ENCODE measurements around the gene PPP1R18. TPM values are rescaled to one million over a fixed set of nuclear protein-coding genes. Genes with fewer than 3 reads are reported as not detected.
A peak's percentile ranks its signal among the peaks of the same experiment; 100 is the strongest.

Gene PPP1R18
- total and polyA plus RNA-seq, 4 donors, result 28.2 to 155 (median 66.6) TPM

- H3K4me1 ChIP-seq (ENCODE audit: control insufficient read depth in 5 of 5, insufficient read depth in 5 of 5, low read length in 5 of 5), result peaks cover 0 to 54% (median 14%) of the 10 kb centered on the region in 5 donors
- no peak for DNase-seq
These were observed 3.1 kb downstream of the PPP1R18 start for GRCh38 chr6:30683183-30683979.

GRCh38 chr6:30682143-30683117 lies 4.0 kb downstream of the PPP1R18 start:
- Histone ChIP-seq H3K9ac (ENCODE audit: insufficient read depth in 1 of 2, low read length in 2 of 2) (peak overlapping the region; percentile 16 to 40), H3K27ac (ENCODE audit: low read depth in 1 of 2, low read length in 1 of 2) (peak overlapping the region; percentile 80 to 91), H3K4me1 (ENCODE audit: control insufficient read depth in 5 of 5, insufficient read depth in 5 of 5, low read length in 5 of 5) (peaks cover 0 to 46% (median 9%) of the 10 kb centered on the region in 5 donors), H3K4me3 (peak overlapping the region; percentile 66), H3K27me3 (ENCODE audit: control insufficient read depth in 3 of 3, insufficient read depth in 3 of 3, low read length in 2 of 3) (no peaks in the 10 kb centered on the region), H3K36me3 (ENCODE audit: control insufficient read depth in 4 of 4, insufficient read depth in 4 of 4, low read length in 4 of 4) (peaks cover 0 to 19% (median 11%) of the 10 kb centered on the region in 4 donors), H3K9me3 (ENCODE audit: control insufficient read depth in 4 of 4, insufficient read depth in 3 of 4, low read length in 3 of 4) (no peaks in the 10 kb centered on the region)
- ATAC-seq (ENCODE audit: insufficient read depth, low FRiP score), result peak; percentile 27
- peak; percentile 65 to 79 (median 68) for DNase-seq
- no peak for TF ChIP-seq CTCF (IDR thresholded peaks at IDR 0.05; ENCODE audit: control extremely low read depth, extremely low read depth)
- WGBS, 2 donors, result 4 to 19% methylated on average over 10 to 11 of the region's 11 CpGs

More at GRCh38 chr6:30683183-30683979, 3.1 kb downstream of the PPP1R18 start:
- no peak for TF ChIP-seq CTCF (IDR thresholded peaks at IDR 0.05; ENCODE audit: control extremely low read depth, extremely low read depth)
- peak overlapping the region; percentile 66 for H3K4me3 ChIP-seq
- ATAC-seq (ENCODE audit: insufficient read depth, low FRiP score), result no peak
- peaks cover 0 to 19% (median 9%) of the 10 kb centered on the region in 4 donors for H3K36me3 ChIP-seq (ENCODE audit: control insufficient read depth in 4 of 4, insufficient read depth in 4 of 4, low read length in 4 of 4)
- H3K27ac ChIP-seq (ENCODE audit: low read depth in 1 of 2, low read length in 1 of 2), result peak overlapping the region; percentile 80 to 91
- H3K27me3 ChIP-seq (ENCODE audit: control insufficient read depth in 3 of 3, insufficient read depth in 3 of 3, low read length in 2 of 3), result no peaks in the 10 kb centered on the region
- peak overlapping the region; percentile 16 to 40 for H3K9ac ChIP-seq (ENCODE audit: insufficient read depth in 1 of 2, low read length in 2 of 2)
- no peaks in the 10 kb centered on the region for H3K9me3 ChIP-seq (ENCODE audit: control insufficient read depth in 4 of 4, insufficient read depth in 3 of 4, low read length in 3 of 4)
- 0 to 17% methylated on average over 7 of the region's 7 CpGs for WGBS, 2 donors

DNA sequence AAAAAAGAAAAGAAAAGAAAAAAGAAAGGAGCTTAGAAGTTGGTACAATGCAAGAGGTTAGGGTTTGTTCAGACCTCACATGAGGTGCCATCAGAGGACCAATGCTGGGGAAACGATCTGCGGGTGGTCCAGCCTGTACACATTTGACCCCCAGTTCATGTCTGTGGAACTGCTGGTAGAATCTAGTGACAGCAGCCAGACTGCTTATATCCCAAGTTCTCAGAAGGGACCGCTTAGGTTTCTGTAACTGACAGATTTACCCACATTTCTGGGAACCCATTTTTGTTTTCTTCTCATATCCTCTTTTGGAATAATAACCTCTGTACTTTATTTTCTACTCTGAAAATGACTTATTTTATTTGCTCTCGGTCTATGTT lies 4.7 kb downstream of the PPP1R18 start:
- H3K4me1 ChIP-seq (ENCODE audit: control insufficient read depth in 5 of 5, insufficient read depth in 5 of 5, low read length in 5 of 5), result peaks cover 0 to 46% (median 9%) of the 10 kb centered on the region in 5 donors
- peak overlapping the region; percentile 80 to 91 for H3K27ac ChIP-seq (ENCODE audit: low read depth in 1 of 2, low read length in 1 of 2)
- ATAC-seq (ENCODE audit: insufficient read depth, low FRiP score) (no peak), DNase-seq (no peak)
- no peaks in the 10 kb centered on the region for H3K9me3 ChIP-seq (ENCODE audit: control insufficient read depth in 4 of 4, insufficient read depth in 3 of 4, low read length in 3 of 4)
- TF ChIP-seq CTCF (IDR thresholded peaks at IDR 0.05; ENCODE audit: control extremely low read depth, extremely low read depth), result no peak
- H3K36me3 ChIP-seq (ENCODE audit: control insufficient read depth in 4 of 4, insufficient read depth in 4 of 4, low read length in 4 of 4), result peaks cover 5 to 22% (median 16%) of the 10 kb centered on the region in 4 donors
- WGBS, 2 donors, result 29 to 41% methylated on average over 4 of the region's 4 CpGs
- H3K9ac ChIP-seq (ENCODE audit: insufficient read depth in 1 of 2, low read length in 2 of 2), result peak overlapping the region in 1 of 2 donors; percentile 7
- H3K4me3 ChIP-seq, result peak overlapping the region; percentile 66
- no peaks in the 10 kb centered on the region for H3K27me3 ChIP-seq (ENCODE audit: control insufficient read depth in 3 of 3, insufficient read depth in 3 of 3, low read length in 2 of 3)

Measured in lung (tissue), 12 donors.